Natural killer cell treated with Interleukin-12 subunit alpha and Interleukin-12 subunit beta and Interleukin-15 and Interleukin-18, amount 100 ng/mL, for 72 hours (primary cell): ENCODE data around the gene AK3. TPM values are rescaled to one million over a fixed set of nuclear protein-coding genes. Genes with fewer than 3 reads are reported as not detected.
A peak's percentile ranks its signal among the peaks of the same experiment; 100 is the strongest.

Experiments used
- ATAC-seq, 2 donors: fragments of 150-1000 bp; cut with Tn5 transposase in 1 of 2; sonication (Bioruptor Pico), chemical (Tn5 transposase) in 1 of 2; 2 replicates each; pipeline ENCODE4 v1.10.0; 2021
- DNase-seq: peaks from one replicate; pipeline ENCODE4 v3.0.0; 2022; ENCODE audit warnings: low spot score
- H3K27ac Mint-ChIP-seq, 2 donors: 1 replicate in 1 of 2; 2 replicates in 1 of 2; pipeline ENCODE4 v1.8.0; 2022; ENCODE audit warnings: mixed read lengths in 2 of 2, mild to moderate bottlenecking in 1 of 2, moderate library complexity in 1 of 2
- H3K27me3 Mint-ChIP-seq, 2 donors: 1 replicate in 1 of 2; 2 replicates in 1 of 2; pipeline ENCODE4 v1.8.0; 2022; ENCODE audit warnings: mixed read lengths in 2 of 2
- H3K36me3 Mint-ChIP-seq: one replicate; pipeline ENCODE4 v1.8.0; 2022; ENCODE audit warnings: mixed read lengths
- H3K4me1 Mint-ChIP-seq, 2 donors: 1 replicate in 1 of 2; 2 replicates in 1 of 2; pipeline ENCODE4 v1.8.0; 2022; ENCODE audit warnings: low read depth in 2 of 2, mixed read lengths in 2 of 2, mild to moderate bottlenecking in 1 of 2
- H3K4me3 Mint-ChIP-seq: one replicate; pipeline ENCODE4 v1.8.0; 2022; ENCODE audit warnings: mixed read lengths
- H3K9me3 Mint-ChIP-seq: 2 replicates; pipeline ENCODE4 v1.8.0; 2022; ENCODE audit warnings: mixed read lengths
- total RNA-seq, 2 donors: library from RNA; stranded (reverse); gene quantifications; one replicate each; pipeline ENCODE4 v1.2.3, GENCODE V29; 2022

AK3 gene
- total RNA-seq, 2 donors from 2014 or later, result 23.2 to 25.4 TPM

- no peak for DNase-seq
- peaks cover 3 to 7% of the 10 kb centered on the region in 2 donors for H3K27me3 Mint-ChIP-seq
- ATAC-seq, result no peak
- H3K36me3 Mint-ChIP-seq, result peaks cover 5% of the 10 kb centered on the region
- peaks cover 9 to 16% of the 10 kb centered on the region in 2 donors for H3K4me1 Mint-ChIP-seq
- H3K4me3 Mint-ChIP-seq, result no peak overlapping the region
- H3K9me3 Mint-ChIP-seq, result no peaks in the 10 kb centered on the region
- no peak overlapping the region for H3K27ac Mint-ChIP-seq
These were observed 60.9 kb downstream of the AK3 start for GRCh38 chr9:4680173-4680525.

- no peaks in the 10 kb centered on the region for H3K9me3 Mint-ChIP-seq
- peaks cover 3 to 7% of the 10 kb centered on the region in 2 donors for H3K27me3 Mint-ChIP-seq
- DNase-seq (peak; percentile 98), ATAC-seq (peak; percentile 100)
- no peak within 1 kb of the TSS for H3K4me3 Mint-ChIP-seq
- H3K27ac Mint-ChIP-seq, result no peak within 1 kb of the TSS
- peaks cover under 1% of the 10 kb centered on the region for H3K36me3 Mint-ChIP-seq
- peaks cover 6 to 10% of the 10 kb centered on the region in 2 donors for H3K4me1 Mint-ChIP-seq
These were observed 61.5 kb downstream of the AK3 start, which contains the start of gene CDC37L1 for GRCh38 chr9:4679268-4680172. TSS of gene CDC37L1 (plus strand) at chr9:4679569. CDS start at chr9:4679768, 199 bp downstream.

- Mint-ChIP-seq H3K9me3 (no peaks in the 10 kb centered on the region), H3K4me3 (no peak overlapping the region), H3K27me3 (peaks cover 3 to 7% of the 10 kb centered on the region in 2 donors), H3K27ac (no peak overlapping the region), H3K36me3 (no peaks in the 10 kb centered on the region), H3K4me1 (peaks cover 6 to 8% of the 10 kb centered on the region in 2 donors)
- DNase-seq (no peak), ATAC-seq (no peak)
These were observed 62.2 kb downstream of the AK3 start for GRCh38 chr9:4678679-4679267.

GRCh38 chr9:4677392-4677791 is 63.6 kb downstream of the AK3 start:
- no peaks in the 10 kb centered on the region for H3K4me1 Mint-ChIP-seq
- H3K4me3 Mint-ChIP-seq, result no peak overlapping the region
- DNase-seq, result no peak
- H3K27ac Mint-ChIP-seq, result no peak overlapping the region
- no peak for ATAC-seq
- H3K9me3 Mint-ChIP-seq, result no peaks in the 10 kb centered on the region
- peaks cover 3 to 7% of the 10 kb centered on the region in 2 donors for H3K27me3 Mint-ChIP-seq
- H3K36me3 Mint-ChIP-seq, result no peaks in the 10 kb centered on the region

GRCh38 chr9:4674783-4675182 is 66.2 kb downstream of the AK3 start:
- no peak overlapping the region for H3K4me3 Mint-ChIP-seq
- H3K27me3 Mint-ChIP-seq, result peaks cover 3 to 7% of the 10 kb centered on the region in 2 donors
- no peak for DNase-seq
- no peaks in the 10 kb centered on the region for H3K9me3 Mint-ChIP-seq
- no peak overlapping the region for H3K27ac Mint-ChIP-seq
- ATAC-seq, result no peak
- no peaks in the 10 kb centered on the region for H3K36me3 Mint-ChIP-seq
- H3K4me1 Mint-ChIP-seq, result no peaks in the 10 kb centered on the region

- ATAC-seq (no peak), DNase-seq (no peak)
- Mint-ChIP-seq H3K36me3 (no peaks in the 10 kb centered on the region), H3K4me1 (peaks cover 0 to 3% of the 10 kb centered on the region in 2 donors), H3K9me3 (no peaks in the 10 kb centered on the region), H3K27ac (no peak overlapping the region), H3K27me3 (peaks cover 10 to 13% of the 10 kb centered on the region in 2 donors), H3K4me3 (no peak overlapping the region)
These were observed 69.3 kb downstream of the AK3 start for GRCh38 chr9:4671737-4672136.

GRCh38 chr9:4670591-4670990 is 70.4 kb downstream of the AK3 start:
- ATAC-seq, result no peak

GRCh38 chr9:4669890-4670289 is 71.1 kb downstream of the AK3 start:
- DNase-seq (no peak), ATAC-seq (no peak)
- Mint-ChIP-seq H3K36me3 (no peaks in the 10 kb centered on the region), H3K27ac (no peak overlapping the region), H3K4me1 (peaks cover 15 to 22% of the 10 kb centered on the region in 2 donors), H3K27me3 (peaks cover 6 to 7% of the 10 kb centered on the region in 2 donors), H3K9me3 (no peaks in the 10 kb centered on the region), H3K4me3 (no peak overlapping the region)

More at GRCh38 chr9:4670591-4670990, 70.4 kb downstream of the AK3 start:
- Mint-ChIP-seq H3K27me3 (peaks cover 7 to 9% of the 10 kb centered on the region in 2 donors), H3K4me3 (no peak overlapping the region), H3K4me1 (peaks cover 11 to 15% of the 10 kb centered on the region in 2 donors), H3K9me3 (no peaks in the 10 kb centered on the region), H3K36me3 (no peaks in the 10 kb centered on the region), H3K27ac (peak overlapping the region; percentile 41 to 53)
- DNase-seq, result no peak

- H3K36me3 Mint-ChIP-seq, result no peaks in the 10 kb centered on the region
- no peak for ATAC-seq
- H3K4me1 Mint-ChIP-seq, result peaks cover 24 to 33% of the 10 kb centered on the region in 2 donors
- no peaks in the 10 kb centered on the region for H3K9me3 Mint-ChIP-seq
- H3K27me3 Mint-ChIP-seq, result peaks cover 6 to 7% of the 10 kb centered on the region in 2 donors
- DNase-seq, result no peak
- no peak overlapping the region for H3K27ac Mint-ChIP-seq
- H3K4me3 Mint-ChIP-seq, result no peak overlapping the region
These were observed 72.4 kb downstream of the AK3 start for GRCh38 chr9:4668604-4669003.

GRCh38 chr9:4667681-4668080 is 73.3 kb downstream of the AK3 start:
- Mint-ChIP-seq H3K9me3 (no peaks in the 10 kb centered on the region), H3K27ac (no peak overlapping the region), H3K36me3 (no peaks in the 10 kb centered on the region), H3K4me3 (no peak overlapping the region), H3K27me3 (peaks cover 6 to 7% of the 10 kb centered on the region in 2 donors), H3K4me1 (peaks cover 30 to 41% of the 10 kb centered on the region in 2 donors)
- ATAC-seq (no peak), DNase-seq (no peak)

GRCh38 chr9:4666042-4666699 is 74.8 kb downstream of the AK3 start, which contains the start of gene SPATA6L:
TSS of gene SPATA6L (minus strand) at chr9:4666480. CDS start at chr9:4666250, 230 bp downstream.
- Mint-ChIP-seq H3K27me3 (peaks cover 6 to 7% of the 10 kb centered on the region in 2 donors), H3K4me1 (peaks cover 39 to 53% of the 10 kb centered on the region in 2 donors), H3K27ac (peak within 1 kb of the TSS in 1 of 2 donors; percentile 47), H3K4me3 (peak within 1 kb of the TSS; percentile 71), H3K9me3 (no peaks in the 10 kb centered on the region), H3K36me3 (no peaks in the 10 kb centered on the region)
- peak; percentile 44 to 48 for ATAC-seq
- DNase-seq, result peak; percentile 61

GRCh38 chr9:4665357-4665756 is 75.6 kb downstream of the AK3 start:
- Mint-ChIP-seq H3K4me1 (peaks cover 42 to 56% of the 10 kb centered on the region in 2 donors), H3K36me3 (no peaks in the 10 kb centered on the region), H3K27me3 (peaks cover 6 to 7% of the 10 kb centered on the region in 2 donors), H3K9me3 (no peaks in the 10 kb centered on the region), H3K27ac (peak overlapping the region in 1 of 2 donors; percentile 47), H3K4me3 (peak overlapping the region; percentile 71)
- no peak for ATAC-seq
- no peak for DNase-seq

GRCh38 chr9:4663956-4664355 is 77.0 kb downstream of the AK3 start:
- peaks cover 46 to 56% of the 10 kb centered on the region in 2 donors for H3K4me1 Mint-ChIP-seq
- DNase-seq (no peak), ATAC-seq (no peak)
- no peak overlapping the region for H3K27ac Mint-ChIP-seq
- H3K9me3 Mint-ChIP-seq, result no peaks in the 10 kb centered on the region
- H3K27me3 Mint-ChIP-seq, result peaks cover 6 to 7% of the 10 kb centered on the region in 2 donors
- H3K4me3 Mint-ChIP-seq, result peak overlapping the region; percentile 97
- no peaks in the 10 kb centered on the region for H3K36me3 Mint-ChIP-seq
